Ishikawa (cell line): ENCODE measurements around the gene MAL.

Experiments
- CEBPB ChIP-seq: IDR thresholded peaks from 2 replicates; pipeline ENCODE4 v1.6.1; 2012
- CREB1 ChIP-seq: IDR thresholded peaks from 2 replicates; pipeline ENCODE4 v1.6.1; 2012; ENCODE audit warnings: low read depth
- EGR1 ChIP-seq: IDR thresholded peaks from 2 replicates; pipeline ENCODE4 v1.6.1; 2012
- EP300 ChIP-seq: IDR thresholded peaks from 2 replicates; pipeline ENCODE4 v1.6.1; 2012; ENCODE audit warnings: borderline replicate concordance
- FOXM1 ChIP-seq: IDR thresholded peaks from 2 replicates; pipeline ENCODE4 v1.6.1; 2012; ENCODE audit warnings: low read depth, borderline replicate concordance
- MAX ChIP-seq: IDR thresholded peaks from 2 replicates; pipeline ENCODE4 v1.6.1; 2012
- NFIC ChIP-seq: IDR thresholded peaks from 2 replicates; pipeline ENCODE4 v1.6.1; 2012
- RAD21 ChIP-seq: IDR thresholded peaks from 2 replicates; pipeline ENCODE4 v1.6.1; 2012; ENCODE audit warnings: low read depth
- REST ChIP-seq: IDR thresholded peaks from 2 replicates; pipeline ENCODE4 v1.6.1; 2012; ENCODE audit warnings: low read depth, mild to moderate bottlenecking
- TAF1 ChIP-seq: IDR thresholded peaks from 2 replicates; pipeline ENCODE4 v1.6.1; 2012; ENCODE audit warnings: low read depth, mild to moderate bottlenecking
- TCF12 ChIP-seq: IDR thresholded peaks from 2 replicates; pipeline ENCODE4 v1.6.1; 2012; ENCODE audit warnings: low read depth
- TEAD4 ChIP-seq: IDR thresholded peaks from 2 replicates; pipeline ENCODE4 v1.6.1; 2012
- USF1 ChIP-seq: IDR thresholded peaks from 2 replicates; pipeline ENCODE4 v1.6.1; 2012
- YY1 ChIP-seq: IDR thresholded peaks from 2 replicates; pipeline ENCODE4 v1.6.1; 2012; ENCODE audit warnings: low read depth
- ZBTB7A ChIP-seq: IDR thresholded peaks from 2 replicates; pipeline ENCODE4 v1.6.1; 2012; ENCODE audit warnings: low read depth

MAL gene

GRCh38 chr2:95057535-95058370, 32.2 kb downstream of the MAL start:
- TF ChIP-seq ZBTB7A (no peak), MAX (no peak), RAD21 (no peak), FOXM1 (no peak), TEAD4 (no peak), CEBPB (no peak), NFIC (no peak), YY1 (no peak), REST (no peak), CREB1 (no peak), EGR1 (no peak), TAF1 (no peak), TCF12 (no peak), USF1 (no peak), EP300 (no peak)

GRCh38 chr2:95058466-95058988, 33.0 kb downstream of the MAL start:
- TF ChIP-seq MAX (no peak), REST (no peak), EP300 (no peak), TEAD4 (no peak), CEBPB (no peak), TAF1 (no peak), EGR1 (no peak), USF1 (no peak), FOXM1 (no peak), CREB1 (no peak), TCF12 (no peak), RAD21 (no peak), ZBTB7A (no peak)

- no peak for TF ChIP-seq CEBPB
- TF ChIP-seq TEAD4: no peak
- TF ChIP-seq NFIC: no peak
- TF ChIP-seq TAF1: no peak
- TF ChIP-seq YY1: no peak
- no peak for TF ChIP-seq EGR1
- no peak for TF ChIP-seq MAX
- TF ChIP-seq CREB1: no peak
- no peak for TF ChIP-seq RAD21
- TF ChIP-seq REST: no peak
- no peak for TF ChIP-seq EP300
- no peak for TF ChIP-seq ZBTB7A
- no peak for TF ChIP-seq FOXM1
- TF ChIP-seq TCF12: no peak
- TF ChIP-seq USF1: no peak
Observed at GRCh38 chr2:95058989-95059641, 33.6 kb downstream of the MAL start.
